IMR-90 (cell line): Measurements from ENCODE around the gene DSP. TPM values are rescaled to one million over a fixed set of nuclear protein-coding genes. Genes with fewer than 3 reads are reported as not detected.

Experiments used
- ATAC-seq: fragments of 200-7000 bp; cut with Tn5 transposase; 2 replicates; pipeline ENCODE4 v1.9.1; 2020; ENCODE audit warnings: low read depth, mild to moderate bottlenecking, moderate library complexity
- BruUV-seq: library from RNA; stranded (reverse); fragments of 400-500 nt; replicated peaks from 2 replicates; lab custom pipeline; 2021; lab: Mats Ljungman, UMichigan
- CTCF ChIA-PET: fragments of 300-600 bp; formaldehyde crosslinking; extraction: SDS; loops from one replicate; lab custom pipeline; 2021; ENCODE audit warnings: antibody characterized with exemption; lab: Yijun Ruan, JAX
- POLR2A ChIA-PET: fragments of 300-600 bp; sonication (Branson Sonifier 250); formaldehyde crosslinking; loops from one replicate; lab custom pipeline; 2022; ENCODE audit warnings: antibody characterized with exemption; ENCODE audit not compliant: unreplicated experiment; lab: Charles Lee
- DNase-seq: peaks from one replicate; pipeline ENCODE4 v3.0.0; 2013
- H2AFZ ChIP-seq: replicated peaks from 2 replicates; pipeline ENCODE3; 2013; ENCODE audit warnings: low read length, mild to moderate bottlenecking; ENCODE audit not compliant: poor library complexity
- H2AK5ac ChIP-seq: 2 replicates; pipeline ENCODE4 v1.6.1; 2013; ENCODE audit warnings: low read depth, low read length, inconsistent platforms
- H2AK9ac ChIP-seq: replicated peaks from 2 replicates; pipeline ENCODE3; 2013; ENCODE audit warnings: mild to moderate bottlenecking, low read depth, low read length, moderate library complexity; ENCODE audit not compliant: poor library complexity
- H2BK120ac ChIP-seq: 2 replicates; pipeline ENCODE4 v1.6.1; 2013; ENCODE audit warnings: low read depth, low read length, inconsistent platforms
- H2BK15ac ChIP-seq: 3 replicates; pipeline ENCODE4 v1.6.1; 2013; ENCODE audit warnings: low read depth, low read length, inconsistent platforms
- H2BK20ac ChIP-seq: 2 replicates; pipeline ENCODE4 v1.6.1; 2013; ENCODE audit warnings: low read depth, mild to moderate bottlenecking, inconsistent platforms, low read length, moderate library complexity
- H2BK5ac ChIP-seq: 2 replicates; pipeline ENCODE4 v1.6.1; 2013; ENCODE audit warnings: mild to moderate bottlenecking, low read depth, low read length, inconsistent platforms; ENCODE audit not compliant: poor library complexity, severe bottlenecking
- H3K14ac ChIP-seq: replicated peaks from 2 replicates; pipeline ENCODE4 v1.6.1; 2013; ENCODE audit warnings: low read depth, low read length, inconsistent platforms
- H3K18ac ChIP-seq: 2 replicates; pipeline ENCODE4 v1.6.1; 2013; ENCODE audit warnings: low read depth, low read length, control low read depth
- H3K23ac ChIP-seq: 2 replicates; pipeline ENCODE4 v1.6.1; 2013; ENCODE audit warnings: low read depth, low read length, inconsistent platforms
- H3K27ac ChIP-seq: 2 replicates; pipeline ENCODE4 v1.5.1; 2013; ENCODE audit warnings: mild to moderate bottlenecking, control low read depth, low read length; ENCODE audit not compliant: insufficient read depth
- H3K27me3 ChIP-seq: 2 replicates; pipeline ENCODE4 v1.6.1; 2013; ENCODE audit warnings: low read length; ENCODE audit not compliant: control insufficient read depth, insufficient read depth
- H3K36me3 ChIP-seq: 2 replicates; pipeline ENCODE4 v1.6.1; 2013; ENCODE audit warnings: low read length, mixed read lengths; ENCODE audit not compliant: control insufficient read depth, insufficient read depth
- H3K4ac ChIP-seq: 2 replicates; pipeline ENCODE4 v1.6.1; 2013; ENCODE audit warnings: low read depth, low read length, inconsistent platforms
- H3K4me1 ChIP-seq: 2 replicates; pipeline ENCODE4 v1.6.1; 2013; ENCODE audit warnings: low read length, mixed read lengths; ENCODE audit not compliant: control insufficient read depth, insufficient read depth
- H3K4me2 ChIP-seq: 2 replicates; pipeline ENCODE4 v1.6.1; 2013; ENCODE audit warnings: low read depth, mild to moderate bottlenecking, control low read depth, low read length, moderate library complexity
- H3K4me3 ChIP-seq: 2 replicates; pipeline ENCODE4 v1.5.1; 2013; ENCODE audit warnings: low read depth, mild to moderate bottlenecking, control low read depth, low read length, moderate library complexity; ENCODE audit not compliant: insufficient read depth
- H3K56ac ChIP-seq: 2 replicates; pipeline ENCODE4 v1.6.1; 2013; ENCODE audit warnings: low read length, inconsistent platforms; ENCODE audit not compliant: insufficient read depth; ENCODE audit errors: extremely low read depth
- H3K79me1 ChIP-seq, 2 experiments: 2 replicates each; pipeline ENCODE4 v1.6.1; 2013; ENCODE audit warnings: low read length in 2 of 2, inconsistent platforms in 1 of 2, low read depth in 1 of 2
- H3K9ac ChIP-seq: 2 replicates; pipeline ENCODE4 v1.6.1; 2013; ENCODE audit warnings: low read depth, low read length, control low read depth
- H3K9me1 ChIP-seq: 2 replicates; pipeline ENCODE4 v1.6.1; 2013; ENCODE audit warnings: low read length, inconsistent platforms; ENCODE audit not compliant: insufficient read depth
- H3K9me3 ChIP-seq: 2 replicates; pipeline ENCODE4 v1.6.1; 2013; ENCODE audit warnings: low read length; ENCODE audit not compliant: control insufficient read depth, insufficient read depth
- H4K20me1 ChIP-seq: 2 replicates; pipeline ENCODE4 v1.6.1; 2013; ENCODE audit warnings: low read length, inconsistent platforms; ENCODE audit not compliant: insufficient read depth
- H4K5ac ChIP-seq: 2 replicates; pipeline ENCODE4 v1.6.1; 2013; ENCODE audit warnings: mild to moderate bottlenecking, low read depth, low read length, control low read depth
- H4K8ac ChIP-seq, 2 experiments: 2 replicates each; pipeline ENCODE4 v1.6.1; 2013; ENCODE audit warnings: low read depth in 2 of 2, low read length in 2 of 2, control low read depth in 1 of 2, inconsistent platforms in 1 of 2
- H4K91ac ChIP-seq: 2 replicates; pipeline ENCODE4 v1.6.1; 2013; ENCODE audit warnings: low read depth, low read length, inconsistent platforms; ENCODE audit not compliant: insufficient read depth
- CTCF ChIP-seq: conservative IDR thresholded peaks from 2 replicates; pipeline ENCODE4 v1.5.1; 2012; ENCODE audit warnings: mild to moderate bottlenecking, low read depth, low read length, improper control_type of control experiment
- FOS ChIP-seq: fragments of 150-350 bp; IDR thresholded peaks from 2 replicates; pipeline ENCODE4 v1.6.1; 2016; ENCODE audit warnings: low read depth, low read length
- MAFK ChIP-seq: IDR thresholded peaks from 2 replicates; pipeline ENCODE4 v1.6.1; 2012; ENCODE audit warnings: low read depth, low read length, improper control_type of control experiment
- MXI1 ChIP-seq: IDR thresholded peaks from 2 replicates; pipeline ENCODE4 v1.6.1; 2012; ENCODE audit warnings: low read depth, mild to moderate bottlenecking, low read length, moderate library complexity, borderline replicate concordance
- NFE2L2 ChIP-seq: fragments of 150-350 bp; IDR thresholded peaks from 2 replicates; pipeline ENCODE4 v1.6.1; 2016; ENCODE audit warnings: low read depth, mild to moderate bottlenecking, low read length
- POLR2A ChIP-seq: IDR thresholded peaks from 2 replicates; pipeline ENCODE4 v1.6.1; 2012; ENCODE audit warnings: mild to moderate bottlenecking, low read depth, low read length
- RCOR1 ChIP-seq: IDR thresholded peaks from 2 replicates; pipeline ENCODE4 v1.6.1; 2012; ENCODE audit warnings: mild to moderate bottlenecking, low read length, improper control_type of control experiment; ENCODE audit not compliant: insufficient replicate concordance
- USF2 ChIP-seq: fragments of 150-350 bp; IDR thresholded peaks from 2 replicates; pipeline ENCODE4 v1.6.1; 2017; ENCODE audit warnings: mild to moderate bottlenecking, antibody characterized with exemption, low read length, low read depth
- WGBS, 2 experiments: methylation state at CpG; one replicate each; pipeline versions ENCODE4 v1.1.5 to v1.1.7; 2013; ENCODE audit warnings: missing lambda C conversion rate in 2 of 2; ENCODE audit not compliant: insufficient read length in 1 of 2; ENCODE audit errors: extremely low coverage in 2 of 2; 5-methylcytosine and 5-hydroxymethylcytosine counted together
- dilution Hi-C: fragments of 300-500 bp; cut with HindIII; formaldehyde crosslinking; loops from one replicate; pipeline ENCODE4 v1.14.3; 2018; ENCODE audit warnings: low sequenced_read_pairs; ENCODE audit not compliant: unreplicated experiment
- in situ Hi-C: fragments of 300-500 bp; cut with MboI; formaldehyde crosslinking; loops from 3 replicates; pipeline ENCODE4 v1.14.3; 2019; ENCODE audit warnings: low sequenced_read_pairs, inconsistent platforms, mixed read lengths
- intact Hi-C: fragments of 100-400 bp; cut with micrococcal nuclease; formaldehyde crosslinking; loops from 2 replicates; pipeline ENCODE4 v1.10.0; 2022
- polyA plus RNA-seq, 3 experiments: library from polyadenylated mRNA; depleted of rRNA; stranded (reverse); fragments of >200 nt; gene quantifications; 2 replicates each; pipeline ENCODE4 v1.2.3, GENCODE V29; 2012; ENCODE audit warnings: low replicate concordance in 1 of 3
- total RNA-seq: library from RNA; depleted of rRNA; stranded (reverse); fragments of >200 nt; gene quantifications from 2 replicates; pipeline ENCODE4 v1.2.3, GENCODE V29; 2012

Gene DSP
- total and polyA plus RNA-seq, 2 of the 4 experiments (the other 2 are of a cell fraction) = 7.1 to 20.1 TPM

- no peak overlapping the region for H4K5ac ChIP-seq
- CTCF ChIA-PET = no interaction called here
- H3K9ac ChIP-seq = no peak overlapping the region
- H3K9me1 ChIP-seq = no peaks in the 10 kb centered on the region; the same call in 1 of the 2 replicates
- H2BK15ac ChIP-seq = no peak overlapping the region
- no peak overlapping the region for H4K91ac ChIP-seq
- H4K20me1 ChIP-seq = no peaks in the 10 kb centered on the region
- in situ Hi-C loops = no loop called here
- H2AFZ ChIP-seq = no peak overlapping the region
- no peak overlapping the region for H3K18ac ChIP-seq
- ATAC-seq (no peak), DNase-seq (no peak)
- no peak overlapping the region for H2BK120ac ChIP-seq
- no peak overlapping the region for H3K4ac ChIP-seq
- H3K4me3 ChIP-seq = no peak overlapping the region
- H3K9me3 ChIP-seq = no peaks in the 10 kb centered on the region
- POLR2A ChIA-PET = no interaction called here
- H2AK9ac ChIP-seq = no peak overlapping the region
- dilution Hi-C loops = no loop called here
- no peak overlapping the region for H2BK5ac ChIP-seq
- BruUV-seq = no TSS peak
- no CpG with 5 or more reads among the region's 2 CpGs for WGBS, 2 experiments
- H3K56ac ChIP-seq = no peak overlapping the region
- H3K14ac ChIP-seq = no peak overlapping the region
- no peak for TF ChIP-seq FOS
- TF ChIP-seq USF2 = no peak
- TF ChIP-seq NFE2L2 = no peak
- no peak for TF ChIP-seq POLR2A
- no peak for TF ChIP-seq MXI1
- TF ChIP-seq MAFK = no peak
- TF ChIP-seq RCOR1 = no peak
- no peak for TF ChIP-seq CTCF
- H3K4me1 ChIP-seq = no peaks in the 10 kb centered on the region
- H3K4me2 ChIP-seq = no peak overlapping the region
- H2AK5ac ChIP-seq = no peak overlapping the region
- no peaks in the 10 kb centered on the region for H3K79me1 ChIP-seq
- no peak overlapping the region for H3K23ac ChIP-seq
- intact Hi-C loops = no loop called here
- H3K27me3 ChIP-seq = no peaks in the 10 kb centered on the region
- no peak overlapping the region for H3K27ac ChIP-seq
- no peak overlapping the region for H4K8ac ChIP-seq
- H2BK20ac ChIP-seq = no peak overlapping the region
- peaks cover 12% of the 10 kb centered on the region for H3K36me3 ChIP-seq
Measured at GRCh38 chr6:7578516-7578915, 37.0 kb downstream of the DSP start.
